AG09309 (cell line): ENCODE results near the gene AQP9.

Source experiments
- DNase-seq: peaks from one replicate; pipeline ENCODE4 v3.0.0-alpha.2; 2010; ENCODE audit warnings: low read depth
- H3K4me3 ChIP-seq: 2 replicates; pipeline ENCODE4 v1.5.1; 2011; ENCODE audit warnings: mild to moderate bottlenecking, low read depth, low read length, moderate library complexity; ENCODE audit not compliant: control insufficient read depth
- CTCF ChIP-seq: IDR thresholded peaks from 2 replicates; pipeline ENCODE4 v1.5.1; 2011; ENCODE audit warnings: mild to moderate bottlenecking, low read depth, low read length, inconsistent platforms; ENCODE audit not compliant: insufficient read depth, control insufficient read depth; ENCODE audit errors: missing control alignments

AQP9 gene

DNA sequence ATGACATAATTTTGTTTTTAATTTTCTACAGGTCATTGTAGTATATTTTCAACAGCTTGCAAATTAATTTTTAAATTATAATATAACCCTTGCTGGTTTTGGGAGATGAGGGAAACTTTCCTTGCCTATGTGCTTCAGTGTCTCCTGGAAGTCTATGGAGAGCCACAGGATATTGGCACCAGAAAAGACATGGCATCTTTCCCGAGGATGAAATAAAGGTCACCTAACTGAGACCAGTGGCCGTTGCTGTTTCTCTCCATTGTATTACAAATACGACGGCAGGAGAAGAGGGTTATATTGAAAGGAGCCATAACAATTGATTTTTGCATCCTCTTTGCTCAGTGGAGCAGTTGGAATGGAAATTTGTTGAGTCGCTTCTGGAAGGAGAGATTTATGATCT lies 19.9 kb upstream of the AQP9 start:
- DNase-seq, result no peak
- no peak for TF ChIP-seq CTCF

GRCh38 chr15:58119016-58119415 lies 19.2 kb upstream of the AQP9 start:
- no peak for TF ChIP-seq CTCF
- DNase-seq, result no peak
- no peak overlapping the region for H3K4me3 ChIP-seq

More for the DNA sequence above, 19.9 kb upstream of the AQP9 start:
- no peak overlapping the region for H3K4me3 ChIP-seq

- TF ChIP-seq CTCF, result no peak
- no peak for DNase-seq
- H3K4me3 ChIP-seq, result no peak overlapping the region
These were observed 13.6 kb upstream of the AQP9 start for GRCh38 chr15:58124585-58124984.

GRCh38 chr15:58125333-58125732 lies 12.8 kb upstream of the AQP9 start:
- H3K4me3 ChIP-seq, result no peak overlapping the region
- DNase-seq, result no peak
- TF ChIP-seq CTCF, result no peak

DNA sequence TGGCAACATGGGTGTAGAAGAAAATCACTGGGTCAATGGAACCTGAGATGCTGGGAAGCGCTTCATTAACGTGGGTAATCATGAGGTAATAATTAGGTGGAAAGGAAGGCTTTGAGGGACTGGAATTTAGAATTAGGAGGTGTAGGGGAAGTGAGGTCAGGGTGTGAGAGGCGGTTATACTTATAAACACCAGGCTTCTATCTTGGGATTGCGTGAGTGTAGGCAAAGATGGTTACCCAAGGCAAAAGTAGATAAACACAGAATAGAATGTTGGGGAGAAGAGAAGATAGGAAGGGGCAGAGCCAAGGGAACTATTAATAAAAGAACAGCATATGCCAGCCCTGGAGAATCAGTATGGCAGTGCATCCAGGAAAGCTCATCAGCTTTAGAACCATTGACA lies 3.3 kb upstream of the AQP9 start:
- TF ChIP-seq CTCF, result no peak
- H3K4me3 ChIP-seq, result no peak overlapping the region
- no peak for DNase-seq

DNA sequence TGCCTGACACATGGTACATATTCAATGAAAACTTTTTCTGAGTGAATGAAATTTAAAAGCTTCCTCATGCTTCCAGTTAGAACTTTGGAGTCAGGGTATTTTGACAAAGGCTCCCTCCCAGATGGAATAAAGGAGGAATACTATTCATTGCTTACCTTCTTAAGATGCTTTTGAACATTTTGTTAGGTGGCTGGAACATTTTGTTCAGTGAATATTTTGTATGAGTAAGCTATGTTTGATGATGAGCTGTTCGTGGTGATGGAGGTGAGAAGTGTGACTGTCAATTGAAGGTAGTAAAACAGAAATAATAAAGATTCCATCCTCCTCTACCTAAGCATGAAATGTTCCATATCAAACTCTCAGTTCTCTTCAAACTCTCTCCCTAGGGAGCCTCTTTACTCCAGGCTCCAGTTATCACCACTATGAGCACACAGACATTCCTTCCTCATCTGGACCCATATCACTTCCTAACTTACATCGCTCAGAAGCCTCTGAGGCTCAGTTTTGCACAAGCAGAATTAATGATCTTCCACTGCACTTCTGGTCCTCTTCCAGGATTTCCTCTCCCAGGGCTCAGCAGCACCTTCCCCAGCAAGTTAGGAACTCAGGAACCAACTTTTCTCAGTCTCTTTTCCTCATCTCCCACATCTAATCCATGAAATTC lies 2.5 kb upstream of the AQP9 start:
- no peak for TF ChIP-seq CTCF
- DNase-seq, result no peak
- H3K4me3 ChIP-seq, result no peak overlapping the region
